ENCODE data around the gene ONECUT1. TPM values are rescaled to one million over a fixed set of nuclear protein-coding genes. Genes with fewer than 3 reads are reported as not detected.

The ONECUT1 gene
- total RNA-seq, 2 experiments from 2014 or later, result not detected

- intact Hi-C loops (cut with micrococcal nuclease), result no loop called here
- DNase-seq (no peak), ATAC-seq (no peak)
- H3K36me3 Mint-ChIP-seq (ENCODE audit: low read depth), result no peaks in the 10 kb centered on the region
- H3K27me3 Mint-ChIP-seq, result no peaks in the 10 kb centered on the region
- H3K4me3 Mint-ChIP-seq, result no peak overlapping the region
- POLR2A ChIA-PET, result no interaction called here
- no peak for TF ChIP-seq CTCF (IDR thresholded peaks at IDR 0.05)
- no peaks in the 10 kb centered on the region for H3K9me3 Mint-ChIP-seq
- peaks cover 6% of the 10 kb centered on the region for H3K4me1 Mint-ChIP-seq (ENCODE audit: low read depth)
- no peak overlapping the region for H3K27ac Mint-ChIP-seq
- CTCF ChIA-PET, result interaction anchor here (1.0 kb wide), 1 partner anchor 458 kb away, joined by 3 read pairs; no protein-coding TSS in a partner anchor
Measured at GRCh38 chr15:52714968-52715367, 75.2 kb downstream of the ONECUT1 start.

DNA sequence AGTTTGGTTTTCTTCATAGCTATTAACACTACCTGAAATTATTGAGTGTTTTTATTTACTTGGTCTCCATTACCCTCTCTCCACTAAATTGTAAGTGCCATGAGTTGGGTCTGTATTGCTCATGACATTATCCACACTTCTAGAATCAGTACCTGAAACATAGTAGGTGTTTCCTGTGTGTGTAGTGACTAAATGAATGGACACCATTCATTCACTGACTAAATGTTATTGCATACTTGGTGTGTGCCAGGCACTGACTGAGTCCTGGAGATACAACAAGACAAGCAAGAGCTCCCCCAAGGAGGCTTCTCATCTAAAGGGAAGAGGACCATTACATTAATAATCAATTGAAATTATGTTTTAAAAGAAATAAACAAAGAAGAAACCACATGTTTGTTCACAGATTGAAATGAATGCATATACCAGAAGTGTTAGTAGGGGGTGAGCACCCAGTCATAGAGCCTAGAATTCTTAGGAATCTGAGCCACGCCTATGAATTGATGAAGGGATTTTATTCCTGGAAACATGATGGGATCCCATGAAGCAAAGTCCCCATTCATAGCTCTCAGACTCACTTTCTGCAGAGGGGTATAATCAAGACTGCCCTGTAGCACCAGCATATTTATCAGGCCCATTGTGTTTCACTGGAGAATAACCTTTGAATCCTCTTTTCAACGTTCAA lies 79.3 kb downstream of the ONECUT1 start:
- Mint-ChIP-seq H3K27me3 (no peaks in the 10 kb centered on the region), H3K4me3 (no peak overlapping the region), H3K4me1 (ENCODE audit: low read depth) (peaks cover 6% of the 10 kb centered on the region), H3K36me3 (ENCODE audit: low read depth) (no peaks in the 10 kb centered on the region), H3K27ac (no peak overlapping the region), H3K9me3 (no peaks in the 10 kb centered on the region)
- TF ChIP-seq CTCF (IDR thresholded peaks at IDR 0.05), result no peak
- CTCF ChIA-PET, result interaction anchor here (1.3 kb wide), 2 partner anchors 21 to 27 kb away, joined by 3 to 4 read pairs; no protein-coding TSS in a partner anchor
- DNase-seq (no peak), ATAC-seq (peak; percentile 62)
- POLR2A ChIA-PET, result no interaction called here
- intact Hi-C loops (cut with micrococcal nuclease), result no loop called here

DNA sequence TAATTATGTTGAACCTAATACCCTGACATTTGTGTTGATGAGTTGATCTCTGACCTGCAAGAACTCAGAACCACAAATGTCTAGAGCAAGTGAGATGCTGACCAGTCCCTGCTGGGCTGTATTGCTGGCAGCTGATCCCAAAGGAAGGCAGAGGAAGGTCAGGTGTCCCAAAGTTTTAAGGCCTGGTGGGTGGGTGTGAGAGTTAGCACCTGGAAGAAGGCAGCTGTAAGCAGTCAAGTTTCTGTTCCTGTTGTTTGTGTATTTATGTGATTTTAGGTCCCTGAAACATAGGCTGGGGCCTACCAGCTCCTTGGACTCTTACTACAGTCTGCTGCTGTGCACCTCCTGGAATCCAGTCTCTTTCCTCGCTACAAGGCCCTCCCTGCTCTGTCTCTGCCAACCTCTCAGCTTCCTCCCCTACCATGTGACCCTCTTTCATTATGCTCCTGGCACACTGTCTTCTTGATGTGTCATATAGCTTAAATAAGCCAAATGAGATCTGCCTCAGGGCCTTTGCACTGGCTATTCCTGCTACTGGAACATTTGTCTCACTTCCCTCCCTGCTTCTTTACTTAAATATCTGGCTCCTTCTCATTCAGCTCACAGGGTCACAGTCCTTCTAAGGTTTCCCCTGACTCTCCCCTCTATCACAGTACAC lies 80.0 kb downstream of the ONECUT1 start:
- intact Hi-C loops (cut with micrococcal nuclease), result no loop called here
- DNase-seq (peak; percentile 21), ATAC-seq (peak; percentile 45)
- CTCF ChIA-PET, result interaction anchor here (1.3 kb wide), 2 partner anchors 21 to 27 kb away, joined by 3 to 4 read pairs; no protein-coding TSS in a partner anchor
- H3K27ac Mint-ChIP-seq, result no peak overlapping the region
- H3K4me1 Mint-ChIP-seq (ENCODE audit: low read depth), result peaks cover 6% of the 10 kb centered on the region
- POLR2A ChIA-PET, result no interaction called here
- no peaks in the 10 kb centered on the region for H3K27me3 Mint-ChIP-seq
- no peaks in the 10 kb centered on the region for H3K9me3 Mint-ChIP-seq
- TF ChIP-seq CTCF (IDR thresholded peaks at IDR 0.05), result no peak
- H3K4me3 Mint-ChIP-seq, result no peak overlapping the region
- H3K36me3 Mint-ChIP-seq (ENCODE audit: low read depth), result no peaks in the 10 kb centered on the region

- H3K27ac Mint-ChIP-seq, result no peak overlapping the region
- no peak for TF ChIP-seq CTCF (IDR thresholded peaks at IDR 0.05)
- ChIA-PET POLR2A (no interaction called here), CTCF (interaction anchor here (1.1 to 1.3 kb wide), 2 partner anchors 26 to 28 kb away, joined by 3 to 4 read pairs; no protein-coding TSS in a partner anchor)
- peaks cover 6% of the 10 kb centered on the region for H3K4me1 Mint-ChIP-seq (ENCODE audit: low read depth)
- no peaks in the 10 kb centered on the region for H3K9me3 Mint-ChIP-seq
- H3K36me3 Mint-ChIP-seq (ENCODE audit: low read depth), result no peaks in the 10 kb centered on the region
- intact Hi-C loops (cut with micrococcal nuclease), result no loop called here
- no peaks in the 10 kb centered on the region for H3K27me3 Mint-ChIP-seq
- ATAC-seq, result no peak
- H3K4me3 Mint-ChIP-seq, result no peak overlapping the region
- DNase-seq, result no peak
Measured at GRCh38 chr15:52709187-52709981, 80.8 kb downstream of the ONECUT1 start.

Other genes with a start within 250 kb of the ONECUT1 start
- 100 to 1,000 TPM; 129 TPM for gene ARPP19, start 221.3 kb downstream of the ONECUT1 start, total RNA-seq
- gene ATOSA, start 110.9 kb downstream of the ONECUT1 start, total RNA-seq, result 10 to 100 TPM; 13.1 TPM

Data from activated CD8-positive, alpha-beta T cell treated with anti-CD3 and anti-CD28 coated beads for 36 hours (primary cell).